Measurements from ENCODE around the gene ANKS3. TPM values are rescaled to one million over a fixed set of nuclear protein-coding genes. Genes with fewer than 3 reads are reported as not detected.

Gene ANKS3
- total RNA-seq, 1 donor from 2014 or later, result 16.8 TPM

DNA sequence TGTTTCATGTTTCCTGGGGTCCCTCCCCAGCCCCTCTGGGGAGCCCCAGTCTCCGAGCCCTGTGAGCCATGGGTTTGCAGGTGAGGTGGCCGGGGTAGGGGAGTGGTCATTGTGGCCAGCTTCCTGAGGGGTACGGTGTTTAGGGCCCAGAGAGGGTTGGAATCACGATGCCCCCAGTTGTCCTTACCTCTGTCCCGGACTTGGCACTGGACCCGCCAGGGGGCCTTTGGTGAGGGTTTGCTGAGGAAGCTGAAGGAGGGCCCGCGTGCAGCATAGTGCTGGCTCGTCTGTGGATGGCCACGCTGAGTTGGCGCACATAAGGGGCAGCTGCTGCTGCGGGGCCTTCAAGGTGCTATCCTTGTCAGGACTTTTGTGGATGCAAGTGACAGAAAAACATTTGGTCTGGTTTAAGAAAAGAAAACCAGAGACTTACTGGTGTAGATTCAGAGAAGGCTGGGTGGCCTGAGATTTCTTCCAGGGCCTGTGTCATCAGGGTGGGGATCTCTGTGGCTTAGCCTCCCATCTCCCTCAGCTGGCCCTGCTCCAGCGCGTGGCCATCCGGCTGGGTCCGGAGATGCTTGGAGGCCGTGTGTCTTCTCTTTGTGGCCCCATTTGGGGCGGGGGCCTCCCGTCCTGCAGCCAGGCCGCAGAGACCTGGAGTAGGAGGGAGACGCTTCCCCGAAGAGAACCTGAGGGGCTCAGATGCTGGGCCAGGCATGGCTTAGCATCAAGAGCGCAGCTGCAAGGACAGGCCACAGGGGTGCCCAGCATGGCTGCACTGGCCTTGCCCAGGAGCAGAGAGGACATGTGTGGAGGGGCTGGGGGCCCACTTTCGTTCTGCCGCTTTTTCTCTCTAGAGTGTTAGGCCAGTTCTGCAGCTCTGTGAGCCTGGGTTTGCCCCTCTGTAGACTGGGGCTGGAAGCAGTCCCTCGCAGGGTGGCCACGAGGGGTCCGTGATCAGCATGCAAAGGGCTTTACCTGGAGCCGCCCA is 74.4 kb downstream of the ANKS3 start:
- DNase-seq (ENCODE audit: low read depth), result no peak
- no peak overlapping the region for H3K4me3 ChIP-seq (ENCODE audit: low read depth, low read length)
- peaks cover 13% of the 10 kb centered on the region for H3K36me3 ChIP-seq (ENCODE audit: control insufficient read depth, insufficient read depth, low read length)
- FAIRE-seq, result no peak
- TF ChIP-seq, protein P1, sequence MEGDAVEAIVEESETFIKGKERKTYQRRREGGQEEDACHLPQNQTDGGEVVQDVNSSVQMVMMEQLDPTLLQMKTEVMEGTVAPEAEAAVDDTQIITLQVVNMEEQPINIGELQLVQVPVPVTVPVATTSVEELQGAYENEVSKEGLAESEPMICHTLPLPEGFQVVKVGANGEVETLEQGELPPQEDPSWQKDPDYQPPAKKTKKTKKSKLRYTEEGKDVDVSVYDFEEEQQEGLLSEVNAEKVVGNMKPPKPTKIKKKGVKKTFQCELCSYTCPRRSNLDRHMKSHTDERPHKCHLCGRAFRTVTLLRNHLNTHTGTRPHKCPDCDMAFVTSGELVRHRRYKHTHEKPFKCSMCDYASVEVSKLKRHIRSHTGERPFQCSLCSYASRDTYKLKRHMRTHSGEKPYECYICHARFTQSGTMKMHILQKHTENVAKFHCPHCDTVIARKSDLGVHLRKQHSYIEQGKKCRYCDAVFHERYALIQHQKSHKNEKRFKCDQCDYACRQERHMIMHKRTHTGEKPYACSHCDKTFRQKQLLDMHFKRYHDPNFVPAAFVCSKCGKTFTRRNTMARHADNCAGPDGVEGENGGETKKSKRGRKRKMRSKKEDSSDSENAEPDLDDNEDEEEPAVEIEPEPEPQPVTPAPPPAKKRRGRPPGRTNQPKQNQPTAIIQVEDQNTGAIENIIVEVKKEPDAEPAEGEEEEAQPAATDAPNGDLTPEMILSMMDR (IDR thresholded peaks at IDR 0.05; ENCODE audit: insufficient read depth, low read length, severe bottlenecking), result no peak
- H3K27me3 ChIP-seq (ENCODE audit: control insufficient read depth, insufficient read depth, low read length), result no peaks in the 10 kb centered on the region

DNA sequence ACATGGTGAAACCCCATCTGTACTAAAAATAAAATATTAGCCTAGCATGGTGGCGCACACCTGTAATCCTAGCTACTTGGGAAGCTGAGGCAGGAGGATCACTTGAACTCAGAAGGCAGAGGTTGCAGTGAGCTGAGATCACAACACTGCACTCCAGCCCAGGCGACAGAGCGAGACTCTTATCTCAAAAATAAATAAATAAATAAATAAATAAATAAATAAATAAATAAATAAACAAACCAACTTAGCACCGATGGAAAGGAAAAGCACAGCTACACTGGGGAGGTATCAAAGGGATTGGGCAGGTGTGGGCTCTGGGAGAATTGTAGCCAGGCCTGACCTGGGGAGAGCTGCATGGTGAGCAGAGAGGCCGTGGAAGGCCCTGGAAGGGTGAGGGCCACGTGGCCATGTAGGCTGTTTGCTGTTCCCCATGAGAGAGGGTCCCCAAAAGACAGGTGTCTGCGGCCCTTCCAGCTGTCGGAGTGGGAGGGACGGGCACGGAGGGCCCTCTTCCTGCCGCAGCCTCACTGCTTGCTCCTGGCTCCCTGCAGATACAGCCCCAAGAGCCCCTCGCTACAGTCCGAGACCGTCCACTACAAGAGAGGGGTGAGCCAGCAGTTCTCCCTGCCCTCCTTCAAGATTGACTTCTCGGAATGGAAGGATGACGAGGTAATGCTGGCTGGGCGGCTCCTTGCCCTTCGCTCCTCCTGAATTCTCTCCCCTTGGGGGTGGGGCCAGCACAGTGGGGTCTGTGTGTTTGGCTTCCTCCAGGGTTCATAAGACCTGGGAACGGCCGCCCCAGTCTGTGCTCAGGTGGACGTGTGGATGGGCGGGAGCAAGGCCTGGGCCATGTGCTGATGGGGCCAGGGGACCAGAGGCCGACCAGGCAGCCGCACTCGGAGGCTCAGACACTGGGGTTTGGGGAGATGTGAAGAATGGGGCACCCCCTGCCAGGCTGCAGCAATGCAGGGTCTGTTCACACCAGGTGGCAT is 77.1 kb downstream of the ANKS3 start:
- H3K4me3 ChIP-seq (ENCODE audit: low read depth, low read length), result no peak overlapping the region
- H3K27me3 ChIP-seq (ENCODE audit: control insufficient read depth, insufficient read depth, low read length), result no peaks in the 10 kb centered on the region
- H3K36me3 ChIP-seq (ENCODE audit: control insufficient read depth, insufficient read depth, low read length), result peaks cover 22% of the 10 kb centered on the region
- TF ChIP-seq, protein P1 (IDR thresholded peaks at IDR 0.05; ENCODE audit: insufficient read depth, low read length, severe bottlenecking), result no peak
- FAIRE-seq (no peak), DNase-seq (ENCODE audit: low read depth) (no peak)

DNA sequence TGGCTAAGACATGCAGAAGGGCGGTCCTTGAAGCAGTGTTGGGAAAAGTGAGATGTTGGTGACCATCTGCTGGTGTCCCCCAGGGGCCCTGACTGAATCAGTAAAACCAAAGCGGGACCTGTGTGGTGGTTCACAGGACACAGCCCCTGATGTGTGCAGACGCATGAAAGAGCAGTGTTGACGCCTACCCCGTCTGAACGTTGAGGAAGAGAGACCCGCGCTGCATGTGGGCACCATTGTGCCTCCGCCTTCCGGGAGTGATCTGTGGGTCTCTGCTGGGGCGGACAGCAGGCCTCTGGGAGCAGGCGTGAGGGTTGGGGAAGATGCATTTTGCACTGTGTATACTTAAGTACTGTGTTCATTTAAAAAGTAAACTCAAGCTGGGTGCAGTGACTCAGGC is 77.8 kb downstream of the ANKS3 start:
- DNase-seq (ENCODE audit: low read depth) (no peak), FAIRE-seq (no peak)
- Histone ChIP-seq H3K27me3 (ENCODE audit: control insufficient read depth, insufficient read depth, low read length) (no peaks in the 10 kb centered on the region), H3K4me3 (ENCODE audit: low read depth, low read length) (no peak overlapping the region), H3K36me3 (ENCODE audit: control insufficient read depth, insufficient read depth, low read length) (peaks cover 28% of the 10 kb centered on the region)
- TF ChIP-seq, protein P1 (IDR thresholded peaks at IDR 0.05; ENCODE audit: insufficient read depth, low read length, severe bottlenecking), result no peak

DNA sequence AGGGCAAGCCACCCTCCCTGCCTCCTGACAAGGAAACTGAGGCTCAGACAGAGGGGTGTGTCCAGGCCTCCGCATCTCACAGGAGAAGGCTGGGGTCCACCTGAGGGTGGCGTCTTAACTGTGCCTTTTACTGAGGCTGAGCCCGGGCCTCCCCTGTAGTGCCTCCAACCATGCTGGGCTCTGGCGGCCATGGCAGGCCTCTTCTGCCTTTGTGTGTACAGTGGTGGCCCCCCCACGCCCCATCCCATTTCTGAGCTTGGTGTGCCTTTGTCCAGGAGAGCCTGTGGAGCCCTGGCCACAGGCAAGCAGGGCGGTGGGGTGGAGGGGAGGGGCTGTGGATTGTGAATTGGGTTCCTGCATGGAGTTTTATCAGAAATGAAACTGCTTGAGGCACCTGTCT is 78.3 kb downstream of the ANKS3 start:
- no peak overlapping the region for H3K4me3 ChIP-seq (ENCODE audit: low read depth, low read length)
- peaks cover 31% of the 10 kb centered on the region for H3K36me3 ChIP-seq (ENCODE audit: control insufficient read depth, insufficient read depth, low read length)
- H3K27me3 ChIP-seq (ENCODE audit: control insufficient read depth, insufficient read depth, low read length), result no peaks in the 10 kb centered on the region
- DNase-seq (ENCODE audit: low read depth) (no peak), FAIRE-seq (no peak)
- TF ChIP-seq, protein P1 (IDR thresholded peaks at IDR 0.05; ENCODE audit: insufficient read depth, low read length, severe bottlenecking), result no peak

DNA sequence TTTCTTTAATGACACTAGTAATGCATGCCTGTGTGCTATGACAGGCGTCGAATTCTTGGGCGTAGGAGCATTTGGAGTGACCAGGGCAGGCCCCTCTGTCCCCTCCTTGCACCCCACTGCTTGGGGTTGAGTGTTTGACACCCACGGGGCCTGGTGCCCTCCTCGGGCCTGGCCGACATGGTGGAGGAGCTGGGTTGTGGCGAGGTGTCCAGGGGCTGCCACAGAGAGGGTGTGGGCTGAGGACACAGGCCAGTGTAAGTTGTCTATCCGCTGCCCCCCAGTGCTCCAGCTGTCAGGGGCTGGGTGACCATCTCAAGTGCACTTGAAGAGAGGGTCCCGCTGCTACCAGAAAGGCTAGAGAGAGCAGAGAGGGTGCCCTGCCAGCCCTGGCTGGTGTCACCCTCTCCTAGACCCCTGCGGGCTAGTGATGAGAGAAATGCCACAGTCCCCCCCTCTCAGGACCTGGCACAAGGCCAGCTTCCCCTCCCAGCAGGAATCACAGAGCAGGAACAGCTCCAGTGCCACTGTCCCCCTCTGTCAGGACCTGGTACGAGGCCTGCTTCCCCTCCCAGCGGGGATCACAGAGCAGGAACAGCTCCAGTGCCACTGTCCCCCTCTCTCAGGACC is 79.0 kb downstream of the ANKS3 start:
- DNase-seq (ENCODE audit: low read depth), result no peak
- H3K27me3 ChIP-seq (ENCODE audit: control insufficient read depth, insufficient read depth, low read length), result no peaks in the 10 kb centered on the region
- no peak for FAIRE-seq
- TF ChIP-seq, protein P1 (IDR thresholded peaks at IDR 0.05; ENCODE audit: insufficient read depth, low read length, severe bottlenecking), result no peak
- no peak overlapping the region for H3K4me3 ChIP-seq (ENCODE audit: low read depth, low read length)
- H3K36me3 ChIP-seq (ENCODE audit: control insufficient read depth, insufficient read depth, low read length), result peaks cover 31% of the 10 kb centered on the region
